OCI-LY3 (cell line): ENCODE results near the gene CNTNAP4.

Source experiments
- H2AFZ ChIP-seq: fragments of 200-600, 300-600 bp; shearing (Covaris generic); 2 replicates; pipeline ENCODE4 v1.6.0; 2014; ENCODE audit warnings: antibody characterized with exemption, low read depth, low read length
- H3K27ac ChIP-seq: fragments of 200-600, 300-600 bp; sonication (generic); 2 replicates; pipeline ENCODE4 v1.5.1; 2014; ENCODE audit warnings: mild to moderate bottlenecking, low read length, moderate library complexity, mixed read lengths
- H3K27me3 ChIP-seq: fragments of 200-600, 300-600 bp; sonication (generic); 2 replicates; pipeline ENCODE4 v1.6.1; 2014; ENCODE audit warnings: low read depth, low read length, mixed read lengths
- H3K36me3 ChIP-seq: fragments of 200-600, 300-600 bp; sonication (generic); replicated peaks from 2 replicates; pipeline ENCODE3; 2014; ENCODE audit warnings: low read depth, low read length, mixed read lengths
- H3K4me1 ChIP-seq: fragments of 300-600, 200-600 bp; sonication (generic); 2 replicates; pipeline ENCODE4 v1.6.1; 2014; ENCODE audit warnings: low read length, mixed read lengths
- H3K4me2 ChIP-seq: fragments of 200-600, 300-600 bp; sonication (generic); 2 replicates; pipeline ENCODE4 v1.6.1; 2014; ENCODE audit warnings: low read length, mixed read lengths
- H3K4me3 ChIP-seq: fragments of 300-600, 200-600 bp; sonication (generic); 2 replicates; pipeline ENCODE4 v1.5.1; 2014; ENCODE audit warnings: antibody characterized with exemption, mild to moderate bottlenecking, low read length, moderate library complexity
- H3K79me2 ChIP-seq: fragments of 300-600, 200-600 bp; shearing (Covaris generic); 2 replicates; pipeline ENCODE4 v1.6.1; 2014; ENCODE audit warnings: mild to moderate bottlenecking, low read length, mixed read lengths
- H3K9ac ChIP-seq: fragments of 300-600, 200-600 bp; shearing (Covaris generic); 2 replicates; pipeline ENCODE4 v1.6.0; 2014; ENCODE audit warnings: mild to moderate bottlenecking, low read length, moderate library complexity
- H3K9me3 ChIP-seq: fragments of 200-600, 300-600 bp; shearing (Covaris generic); 2 replicates; pipeline ENCODE4 v1.6.1; 2014; ENCODE audit warnings: low read length, mixed read lengths; ENCODE audit not compliant: insufficient read depth
- H4K20me1 ChIP-seq: fragments of 200-600, 300-600 bp; sonication (generic); 2 replicates; pipeline ENCODE4 v1.6.1; 2016; ENCODE audit warnings: low read length, mixed read lengths; ENCODE audit not compliant: insufficient read depth
- EZH2phosphoT487 ChIP-seq: fragments of 200-600 bp; shearing (Covaris generic); IDR thresholded peaks from 2 replicates; pipeline ENCODE4 v1.6.1; 2018; ENCODE audit warnings: antibody characterized with exemption, mixed run types, low read depth
- TF ChIP-seq, protein P1 (sequence below): fragments of 200-600, 300-600 bp; sonication (generic); IDR thresholded peaks from 2 replicates; pipeline ENCODE4 v1.5.1; 2014; ENCODE audit warnings: antibody characterized with exemption, low read length, low read depth

The CNTNAP4 gene

DNA sequence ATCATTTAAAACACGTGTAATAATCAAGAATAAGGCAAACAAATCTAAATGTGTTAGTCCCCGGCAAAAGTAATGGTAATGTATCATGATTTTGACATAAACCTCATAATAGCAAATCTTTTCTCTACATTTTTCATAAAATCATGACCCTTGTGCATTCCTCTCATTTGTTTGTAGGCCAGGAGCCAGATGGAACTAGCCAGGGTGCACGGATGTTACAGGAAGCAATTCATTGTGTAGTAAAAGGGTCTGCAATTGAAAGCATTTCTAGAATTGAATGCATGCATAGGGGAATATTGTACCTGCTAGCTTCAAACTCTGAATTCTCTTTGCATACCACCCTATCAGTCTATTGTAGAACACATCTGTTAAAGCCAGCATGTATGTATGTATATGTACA, 66.6 kb downstream of the CNTNAP4 start:
- Histone ChIP-seq H3K79me2 (peaks cover 30% of the 10 kb centered on the region), H3K4me3 (no peak overlapping the region), H2AFZ (no peak overlapping the region), H3K4me1 (no peaks in the 10 kb centered on the region), H3K27ac (no peak overlapping the region), H3K36me3 (no peaks in the 10 kb centered on the region), H3K27me3 (no peaks in the 10 kb centered on the region), H3K4me2 (no peak overlapping the region), H3K9ac (no peak overlapping the region), H4K20me1 (peaks cover 13% of the 10 kb centered on the region), H3K9me3 (no peaks in the 10 kb centered on the region)
- TF ChIP-seq EZH2phosphoT487: no peak
- TF ChIP-seq, protein P1, sequence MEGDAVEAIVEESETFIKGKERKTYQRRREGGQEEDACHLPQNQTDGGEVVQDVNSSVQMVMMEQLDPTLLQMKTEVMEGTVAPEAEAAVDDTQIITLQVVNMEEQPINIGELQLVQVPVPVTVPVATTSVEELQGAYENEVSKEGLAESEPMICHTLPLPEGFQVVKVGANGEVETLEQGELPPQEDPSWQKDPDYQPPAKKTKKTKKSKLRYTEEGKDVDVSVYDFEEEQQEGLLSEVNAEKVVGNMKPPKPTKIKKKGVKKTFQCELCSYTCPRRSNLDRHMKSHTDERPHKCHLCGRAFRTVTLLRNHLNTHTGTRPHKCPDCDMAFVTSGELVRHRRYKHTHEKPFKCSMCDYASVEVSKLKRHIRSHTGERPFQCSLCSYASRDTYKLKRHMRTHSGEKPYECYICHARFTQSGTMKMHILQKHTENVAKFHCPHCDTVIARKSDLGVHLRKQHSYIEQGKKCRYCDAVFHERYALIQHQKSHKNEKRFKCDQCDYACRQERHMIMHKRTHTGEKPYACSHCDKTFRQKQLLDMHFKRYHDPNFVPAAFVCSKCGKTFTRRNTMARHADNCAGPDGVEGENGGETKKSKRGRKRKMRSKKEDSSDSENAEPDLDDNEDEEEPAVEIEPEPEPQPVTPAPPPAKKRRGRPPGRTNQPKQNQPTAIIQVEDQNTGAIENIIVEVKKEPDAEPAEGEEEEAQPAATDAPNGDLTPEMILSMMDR: no peak

DNA sequence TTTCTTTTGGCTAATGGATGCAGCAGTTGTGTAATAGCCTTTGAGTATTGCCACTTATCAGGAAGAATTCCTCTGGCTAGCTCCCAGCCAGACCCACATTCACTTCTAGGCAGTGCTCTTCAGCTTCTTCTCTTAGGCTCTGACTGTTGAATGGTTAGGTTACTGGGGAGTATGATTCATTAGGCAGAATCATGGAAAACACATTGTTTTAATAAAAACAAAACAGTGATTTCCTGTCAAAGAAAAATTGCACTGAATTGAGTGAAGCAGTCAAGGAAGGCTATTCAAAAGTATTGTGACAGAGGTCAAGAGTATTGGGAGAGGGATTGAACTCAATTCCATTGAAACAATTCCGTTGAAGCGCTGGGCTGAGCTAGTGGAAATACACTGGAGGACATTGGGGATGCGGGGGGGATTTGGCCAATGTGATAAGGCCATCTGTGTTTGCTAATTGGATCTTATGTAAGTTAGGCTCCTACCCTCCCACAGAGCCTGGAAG, 68.0 kb downstream of the CNTNAP4 start:
- peaks cover 29% of the 10 kb centered on the region for H3K79me2 ChIP-seq
- no peak overlapping the region for H3K4me3 ChIP-seq
- TF ChIP-seq, protein P1: no peak
- no peak for TF ChIP-seq EZH2phosphoT487
- peaks cover 13% of the 10 kb centered on the region for H4K20me1 ChIP-seq
- H3K27me3 ChIP-seq: no peaks in the 10 kb centered on the region
- no peak overlapping the region for H2AFZ ChIP-seq
- no peak overlapping the region for H3K9ac ChIP-seq
- no peak overlapping the region for H3K4me2 ChIP-seq
- no peaks in the 10 kb centered on the region for H3K9me3 ChIP-seq
- no peaks in the 10 kb centered on the region for H3K36me3 ChIP-seq
- H3K27ac ChIP-seq: no peak overlapping the region
- H3K4me1 ChIP-seq: no peaks in the 10 kb centered on the region

DNA sequence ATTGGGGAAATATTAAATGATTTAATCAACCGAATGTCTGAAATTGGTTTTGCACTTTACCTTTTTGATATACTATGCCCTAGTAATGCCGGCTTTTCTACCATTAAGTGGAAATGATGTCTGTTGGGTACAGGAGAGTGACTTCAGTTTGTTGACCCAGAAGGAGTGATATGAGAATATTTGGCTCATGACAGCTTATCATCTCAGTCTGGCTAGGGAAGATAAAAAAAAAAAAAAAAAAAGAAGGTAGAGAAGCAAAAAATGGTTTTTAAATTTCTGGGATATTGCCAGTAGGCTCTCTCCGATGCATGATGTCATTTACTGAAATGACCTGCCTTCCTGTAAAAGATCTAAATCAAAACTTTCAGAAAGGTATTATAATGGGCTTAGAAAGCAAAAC, 69.0 kb downstream of the CNTNAP4 start:
- no peak overlapping the region for H3K4me3 ChIP-seq
- H3K9ac ChIP-seq: no peak overlapping the region
- H3K4me1 ChIP-seq: no peaks in the 10 kb centered on the region
- no peaks in the 10 kb centered on the region for H3K9me3 ChIP-seq
- no peaks in the 10 kb centered on the region for H3K27me3 ChIP-seq
- peaks cover 19% of the 10 kb centered on the region for H3K79me2 ChIP-seq
- no peak overlapping the region for H3K27ac ChIP-seq
- peaks cover 13% of the 10 kb centered on the region for H4K20me1 ChIP-seq
- H3K4me2 ChIP-seq: no peak overlapping the region
- TF ChIP-seq, protein P1: no peak
- no peak for TF ChIP-seq EZH2phosphoT487
- H3K36me3 ChIP-seq: no peaks in the 10 kb centered on the region
- H2AFZ ChIP-seq: no peak overlapping the region

DNA sequence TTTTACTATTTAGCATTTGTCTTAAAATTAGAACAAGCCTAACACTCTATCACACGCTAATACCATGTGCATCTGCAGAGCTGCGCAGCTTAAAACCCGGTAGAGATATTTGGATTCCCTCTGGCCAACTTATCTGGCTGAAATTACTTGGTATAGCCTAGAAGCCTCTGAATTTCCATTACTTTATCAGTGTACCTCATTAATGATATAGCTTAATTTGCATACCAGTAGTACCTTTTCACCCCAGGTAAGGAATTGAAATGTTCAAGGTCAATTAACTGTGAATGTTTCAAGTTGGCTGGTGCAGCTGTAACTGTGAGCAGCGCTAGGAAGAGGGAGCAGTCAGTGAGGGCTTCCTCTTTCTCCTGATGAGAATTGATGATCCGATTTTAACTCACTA, 74.2 kb downstream of the CNTNAP4 start:
- H3K4me3 ChIP-seq: no peak overlapping the region
- H3K36me3 ChIP-seq: no peaks in the 10 kb centered on the region
- H3K9me3 ChIP-seq: no peaks in the 10 kb centered on the region
- no peak overlapping the region for H3K27ac ChIP-seq
- TF ChIP-seq, protein P1: no peak
- TF ChIP-seq EZH2phosphoT487: no peak
- H3K27me3 ChIP-seq: no peaks in the 10 kb centered on the region
- H3K4me1 ChIP-seq: no peaks in the 10 kb centered on the region
- no peak overlapping the region for H2AFZ ChIP-seq
- no peak overlapping the region for H3K9ac ChIP-seq
- peaks cover 13% of the 10 kb centered on the region for H4K20me1 ChIP-seq
- peaks cover 4% of the 10 kb centered on the region; the same call in 1 of the 2 replicates for H3K79me2 ChIP-seq
- no peak overlapping the region for H3K4me2 ChIP-seq
